SK-N-SH (cell line): ENCODE data around the gene TBX15. TPM values are rescaled to one million over a fixed set of nuclear protein-coding genes. Genes with fewer than 3 reads are reported as not detected.

Experiments used
- CTCF ChIA-PET: fragments of 300-600, 350-600 bp; formaldehyde crosslinking; extraction: SDS; loops from one replicate; lab custom pipeline; 2021; lab: Yijun Ruan, JAX
- POLR2A ChIA-PET: fragments of 350-600 bp; sonication (Branson Sonifier 250); formaldehyde crosslinking; extraction: SDS; loops from one replicate; lab custom pipeline; 2020; ENCODE audit warnings: antibody characterized with exemption, inconsistent platforms; lab: Yijun Ruan, JAX
- DNase-seq: peaks from one replicate; pipeline ENCODE4 v3.0.0; 2012
- H2AFZ ChIP-seq: fragments of 200-600 bp; sonication (generic); 2 replicates; pipeline ENCODE4 v1.8.1; 2016; ENCODE audit warnings: antibody characterized with exemption, mild to moderate bottlenecking, low read depth
- H3F3A ChIP-seq: fragments of 200-600 bp; sonication (generic); replicated peaks from 2 replicates; pipeline ENCODE3; 2016; ENCODE audit warnings: antibody characterized with exemption, mild to moderate bottlenecking; ENCODE audit not compliant: insufficient read depth
- H3K27ac ChIP-seq, 2 experiments: fragments of 200-500 bp in 1 of 2; fragments of 200-600 bp in 1 of 2; sonication (Bioruptor generic) in 1 of 2; sonication (generic), shearing (Covaris generic) in 1 of 2; 2 replicates each; pipeline versions ENCODE4 v1.5.1 to v1.6.1; 2014 to 2016; ENCODE audit warnings: low read depth in 2 of 2, inconsistent platforms in 1 of 2, low read length in 1 of 2, mild to moderate bottlenecking in 1 of 2, mixed read lengths in 1 of 2
- H3K27me3 ChIP-seq: fragments of 200-600 bp; sonication (generic), shearing (Covaris generic); 2 replicates; pipeline ENCODE4 v1.6.1; 2016; ENCODE audit warnings: mixed run types; ENCODE audit not compliant: insufficient read depth
- H3K36me3 ChIP-seq, 2 experiments: fragments of 200-500 bp in 1 of 2; fragments of 200-600 bp in 1 of 2; sonication (Bioruptor generic) in 1 of 2; sonication (generic) in 1 of 2; replicated peaks in 1 of 2; 2 replicates each; pipeline versions ENCODE3 to v1.5.1; 2014 to 2016; ENCODE audit warnings: low read length in 1 of 2, mild to moderate bottlenecking in 1 of 2; ENCODE audit not compliant: insufficient read depth in 2 of 2, control insufficient read depth in 1 of 2
- H3K4me1 ChIP-seq, 2 experiments: fragments of 200-500 bp in 1 of 2; fragments of 200-600 bp in 1 of 2; sonication (Bioruptor generic) in 1 of 2; sonication (generic), shearing (Covaris generic) in 1 of 2; 2 replicates each; pipeline versions ENCODE4 v1.5.1 to v1.6.1; 2014 to 2016; ENCODE audit warnings: low read depth in 1 of 2, low read length in 1 of 2, mixed run types in 1 of 2; ENCODE audit not compliant: insufficient read depth in 2 of 2, control insufficient read depth in 1 of 2
- H3K4me2 ChIP-seq: fragments of 200-600 bp; sonication (generic), shearing (Covaris generic); 2 replicates; pipeline ENCODE4 v1.6.1; 2017; ENCODE audit warnings: mixed run types
- H3K4me3 ChIP-seq, 2 experiments: fragments of 200-500 bp in 1 of 2; fragments of 200-600 bp in 1 of 2; sonication (Bioruptor generic) in 1 of 2; sonication (generic), shearing (Covaris generic) in 1 of 2; 2 replicates each; pipeline versions ENCODE4 v1.5.1 to v1.8.1; 2014 to 2016; ENCODE audit warnings: low read depth in 2 of 2, inconsistent platforms in 1 of 2, low read length in 1 of 2, mild to moderate bottlenecking in 1 of 2, mixed read lengths in 1 of 2, moderate library complexity in 1 of 2
- H3K79me2 ChIP-seq: fragments of 200-600 bp; sonication (generic); 2 replicates; pipeline ENCODE4 v1.8.1; 2017; ENCODE audit warnings: mild to moderate bottlenecking; ENCODE audit not compliant: insufficient read depth
- H3K9ac ChIP-seq: fragments of 200-600 bp; sonication (generic); 2 replicates; pipeline ENCODE4 v1.6.1; 2017; ENCODE audit warnings: mixed run types
- H3K9me2 ChIP-seq: fragments of 200-600 bp; sonication (generic); 2 replicates; pipeline ENCODE4 v1.6.1; 2017; ENCODE audit warnings: mixed run types
- H3K9me3 ChIP-seq: fragments of 200-600 bp; sonication (generic); 2 replicates; pipeline ENCODE4 v1.6.1; 2017; ENCODE audit warnings: mixed run types, mild to moderate bottlenecking, moderate library complexity
- H4K20me1 ChIP-seq: fragments of 200-600 bp; sonication (generic); 2 replicates; pipeline ENCODE4 v1.6.1; 2017; ENCODE audit warnings: mild to moderate bottlenecking, mixed run types; ENCODE audit not compliant: insufficient read depth
- EP300 ChIP-seq, 2 experiments: IDR thresholded peaks; 2 replicates each; pipeline versions ENCODE4 v1.4.0 to v1.6.1; 2012; ENCODE audit warnings: borderline replicate concordance in 1 of 2, low read depth in 1 of 2, low read length in 1 of 2
- EZH2phosphoT487 ChIP-seq: fragments of 200-600 bp; sonication (generic); IDR thresholded peaks from 2 replicates; pipeline ENCODE4 v1.6.1; 2017; ENCODE audit warnings: low read depth, mixed run types, mild to moderate bottlenecking, antibody characterized with exemption, moderate library complexity, borderline replicate concordance
- FOXJ3 ChIP-seq: sonication (generic); formaldehyde crosslinking; IDR thresholded peaks from 2 replicates; pipeline ENCODE4 v1.5.1; 2020; ENCODE audit warnings: mild to moderate bottlenecking, missing genetic modification reagents
- MXI1 ChIP-seq: IDR thresholded peaks from 2 replicates; pipeline ENCODE4 v1.6.1; 2012; ENCODE audit warnings: mild to moderate bottlenecking, low read depth, low read length, improper control_type of control experiment
- NRF1 ChIP-seq: IDR thresholded peaks from 2 replicates; pipeline ENCODE4 v1.6.1; 2012; ENCODE audit warnings: low read depth, mild to moderate bottlenecking, low read length
- RAD21 ChIP-seq: IDR thresholded peaks from 2 replicates; pipeline ENCODE4 v1.6.1; 2012; ENCODE audit warnings: mild to moderate bottlenecking, low read length
- RCOR1 ChIP-seq: fragments of 150-350 bp; IDR thresholded peaks from 2 replicates; pipeline ENCODE4 v1.6.1; 2017; ENCODE audit warnings: antibody characterized with exemption, low read length
- RFX5 ChIP-seq: IDR thresholded peaks from 2 replicates; pipeline ENCODE4 v1.6.1; 2012; ENCODE audit warnings: mild to moderate bottlenecking, improper control_type of control experiment, low read length
- RXRA ChIP-seq: IDR thresholded peaks from 2 replicates; pipeline ENCODE4 v1.4.0; 2012; ENCODE audit warnings: low read depth, mild to moderate bottlenecking, borderline replicate concordance
- SMC3 ChIP-seq: IDR thresholded peaks from 2 replicates; pipeline ENCODE4 v1.6.1; 2012; ENCODE audit warnings: low read depth, low read length, improper control_type of control experiment
- YY1 ChIP-seq: IDR thresholded peaks from 2 replicates; pipeline ENCODE4 v1.4.0; 2012; ENCODE audit warnings: low read depth, mild to moderate bottlenecking
- polyA plus RNA-seq, 3 experiments: library from polyadenylated mRNA; depleted of rRNA; stranded (reverse); fragments of >200 nt; gene quantifications; 2 replicates each; pipeline ENCODE4 v1.2.3, GENCODE V29; 2012
- TF ChIP-seq, protein P1 (sequence below): IDR thresholded peaks from 2 replicates; pipeline ENCODE4 v1.4.0; 2012; ENCODE audit warnings: low read depth, borderline replicate concordance
- TF ChIP-seq, protein P2 (sequence below): IDR thresholded peaks from 2 replicates; pipeline ENCODE4 v1.6.1; 2012; ENCODE audit warnings: mild to moderate bottlenecking, low read depth, low read length, moderate library complexity
- TF ChIP-seq, protein P3 (sequence below): fragments of 150-350 bp; IDR thresholded peaks from 2 replicates; pipeline ENCODE4 v1.6.1; 2016; ENCODE audit warnings: mild to moderate bottlenecking, low read depth, low read length

Gene TBX15
- polyA plus RNA-seq, 1 of the 3 experiments (the other 2 are of a cell fraction): 0.02 TPM

DNA sequence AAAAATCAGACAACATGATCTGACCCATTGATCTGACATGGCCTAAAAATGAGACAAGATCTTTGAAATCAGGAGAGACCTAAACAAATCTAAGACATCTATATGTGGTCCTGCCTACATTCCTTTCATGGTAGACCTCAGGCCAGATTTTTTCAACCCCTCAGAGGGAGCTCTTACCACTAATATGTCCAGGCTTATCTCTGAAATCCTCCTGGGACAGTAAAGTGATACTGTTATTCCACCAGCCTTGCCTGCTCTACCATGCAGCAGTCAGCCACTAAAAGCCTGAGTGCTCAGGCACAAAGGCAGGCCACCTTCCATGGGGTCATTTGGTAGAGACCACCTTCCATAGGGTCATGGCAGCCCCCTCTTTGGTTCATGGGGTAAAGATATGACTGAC lies 126.9 kb downstream of the TBX15 start:
- Histone ChIP-seq H3K4me1 (no peaks in the 10 kb centered on the region), H3K4me2 (no peak overlapping the region), H3F3A (no peaks in the 10 kb centered on the region), H2AFZ (no peak overlapping the region), H3K79me2 (no peaks in the 10 kb centered on the region), H3K4me3 (no peak overlapping the region), H3K9me3 (no peaks in the 10 kb centered on the region), H3K36me3 (no peaks in the 10 kb centered on the region), H3K9ac (no peak overlapping the region), H4K20me1 (no peaks in the 10 kb centered on the region), H3K9me2 (no peaks in the 10 kb centered on the region), H3K27ac (no peak overlapping the region), H3K27me3 (no peaks in the 10 kb centered on the region)
- ChIA-PET POLR2A (no interaction called here), CTCF (no interaction called here)
- no peak for DNase-seq
- TF ChIP-seq FOXJ3 (CRISPR knock-in tag) (no peak), YY1 (no peak), EZH2phosphoT487 (no peak), NRF1 (no peak), SMC3 (no peak), RFX5 (no peak), EP300 (IDR thresholded peaks at IDR 0.05; ENCODE audit: borderline replicate concordance in 1 of 2, low read depth in 1 of 2, low read length in 1 of 2) (no peak), MXI1 (no peak), RXRA (no peak), RAD21 (no peak), RCOR1 (no peak)
- TF ChIP-seq, protein P1, sequence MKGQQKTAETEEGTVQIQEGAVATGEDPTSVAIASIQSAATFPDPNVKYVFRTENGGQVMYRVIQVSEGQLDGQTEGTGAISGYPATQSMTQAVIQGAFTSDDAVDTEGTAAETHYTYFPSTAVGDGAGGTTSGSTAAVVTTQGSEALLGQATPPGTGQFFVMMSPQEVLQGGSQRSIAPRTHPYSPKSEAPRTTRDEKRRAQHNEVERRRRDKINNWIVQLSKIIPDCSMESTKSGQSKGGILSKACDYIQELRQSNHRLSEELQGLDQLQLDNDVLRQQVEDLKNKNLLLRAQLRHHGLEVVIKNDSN: no peak
- TF ChIP-seq, protein P2, sequence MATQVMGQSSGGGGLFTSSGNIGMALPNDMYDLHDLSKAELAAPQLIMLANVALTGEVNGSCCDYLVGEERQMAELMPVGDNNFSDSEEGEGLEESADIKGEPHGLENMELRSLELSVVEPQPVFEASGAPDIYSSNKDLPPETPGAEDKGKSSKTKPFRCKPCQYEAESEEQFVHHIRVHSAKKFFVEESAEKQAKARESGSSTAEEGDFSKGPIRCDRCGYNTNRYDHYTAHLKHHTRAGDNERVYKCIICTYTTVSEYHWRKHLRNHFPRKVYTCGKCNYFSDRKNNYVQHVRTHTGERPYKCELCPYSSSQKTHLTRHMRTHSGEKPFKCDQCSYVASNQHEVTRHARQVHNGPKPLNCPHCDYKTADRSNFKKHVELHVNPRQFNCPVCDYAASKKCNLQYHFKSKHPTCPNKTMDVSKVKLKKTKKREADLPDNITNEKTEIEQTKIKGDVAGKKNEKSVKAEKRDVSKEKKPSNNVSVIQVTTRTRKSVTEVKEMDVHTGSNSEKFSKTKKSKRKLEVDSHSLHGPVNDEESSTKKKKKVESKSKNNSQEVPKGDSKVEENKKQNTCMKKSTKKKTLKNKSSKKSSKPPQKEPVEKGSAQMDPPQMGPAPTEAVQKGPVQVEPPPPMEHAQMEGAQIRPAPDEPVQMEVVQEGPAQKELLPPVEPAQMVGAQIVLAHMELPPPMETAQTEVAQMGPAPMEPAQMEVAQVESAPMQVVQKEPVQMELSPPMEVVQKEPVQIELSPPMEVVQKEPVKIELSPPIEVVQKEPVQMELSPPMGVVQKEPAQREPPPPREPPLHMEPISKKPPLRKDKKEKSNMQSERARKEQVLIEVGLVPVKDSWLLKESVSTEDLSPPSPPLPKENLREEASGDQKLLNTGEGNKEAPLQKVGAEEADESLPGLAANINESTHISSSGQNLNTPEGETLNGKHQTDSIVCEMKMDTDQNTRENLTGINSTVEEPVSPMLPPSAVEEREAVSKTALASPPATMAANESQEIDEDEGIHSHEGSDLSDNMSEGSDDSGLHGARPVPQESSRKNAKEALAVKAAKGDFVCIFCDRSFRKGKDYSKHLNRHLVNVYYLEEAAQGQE: no peak
- TF ChIP-seq, protein P3, sequence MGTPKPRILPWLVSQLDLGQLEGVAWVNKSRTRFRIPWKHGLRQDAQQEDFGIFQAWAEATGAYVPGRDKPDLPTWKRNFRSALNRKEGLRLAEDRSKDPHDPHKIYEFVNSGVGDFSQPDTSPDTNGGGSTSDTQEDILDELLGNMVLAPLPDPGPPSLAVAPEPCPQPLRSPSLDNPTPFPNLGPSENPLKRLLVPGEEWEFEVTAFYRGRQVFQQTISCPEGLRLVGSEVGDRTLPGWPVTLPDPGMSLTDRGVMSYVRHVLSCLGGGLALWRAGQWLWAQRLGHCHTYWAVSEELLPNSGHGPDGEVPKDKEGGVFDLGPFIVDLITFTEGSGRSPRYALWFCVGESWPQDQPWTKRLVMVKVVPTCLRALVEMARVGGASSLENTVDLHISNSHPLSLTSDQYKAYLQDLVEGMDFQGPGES: no peak
